Stimulated activated CD8-positive, alpha-beta memory T cell treated with anti-CD3 and anti-CD28 coated beads, Interleukin-4, amount 100 ng/mL, for 24 hours (primary cell): ENCODE measurements around the gene SLC16A6.
"Not testable (repeated sequence)": the region's sequence is repeated elsewhere in the genome, so short reads cannot be mapped to it uniquely, and the experiment has no call there.

Source experiments
- DNase-seq: peaks from one replicate; pipeline ENCODE4 v3.0.0-alpha.2; 2020; ENCODE audit warnings: low read depth

Gene SLC16A6

GRCh38 chr17:68247445-68248198 is 43.3 kb downstream of the SLC16A6 start, which contains the start of gene AMZ2:
TSS of gene AMZ2 (plus strand) at chr17:68248043. CDS start at chr17:68250188, 2,145 bp downstream.
- DNase-seq, result peak; percentile 97

- DNase-seq, result no peak
Measured at GRCh38 chr17:68246271-68247028, 44.5 kb downstream of the SLC16A6 start.

- no peak for DNase-seq
Measured at GRCh38 chr17:68239632-68240366, 51.1 kb downstream of the SLC16A6 start.

GRCh38 chr17:68238871-68239253 is 52.1 kb downstream of the SLC16A6 start:
- DNase-seq, result no peak

- DNase-seq, result no peak
Measured at GRCh38 chr17:68238164-68238870, 52.6 kb downstream of the SLC16A6 start.

GRCh38 chr17:68237369-68238163 is 53.4 kb downstream of the SLC16A6 start:
- DNase-seq, result not testable (repeated sequence)

- not testable (repeated sequence) for DNase-seq
Measured at GRCh38 chr17:68235336-68235791, 55.6 kb downstream of the SLC16A6 start.

GRCh38 chr17:68234726-68235335 is 56.1 kb downstream of the SLC16A6 start:
- not testable (repeated sequence) for DNase-seq

GRCh38 chr17:68232741-68233140 is 58.2 kb downstream of the SLC16A6 start:
- DNase-seq, result not testable (repeated sequence)

GRCh38 chr17:68231541-68231940 is 59.4 kb downstream of the SLC16A6 start:
- DNase-seq, result no peak

GRCh38 chr17:68231131-68231530 is 59.8 kb downstream of the SLC16A6 start:
- not testable (repeated sequence) for DNase-seq

- DNase-seq, result no peak
Measured at GRCh38 chr17:68229619-68230018, 61.3 kb downstream of the SLC16A6 start.

GRCh38 chr17:68228817-68229570 is 61.9 kb downstream of the SLC16A6 start:
- no peak for DNase-seq

GRCh38 chr17:68228039-68228680 is 62.8 kb downstream of the SLC16A6 start:
- not testable (repeated sequence) for DNase-seq

GRCh38 chr17:68225055-68225454 is 65.9 kb downstream of the SLC16A6 start:
- DNase-seq, result not testable (repeated sequence)

GRCh38 chr17:68222606-68223005 is 68.3 kb downstream of the SLC16A6 start:
- no peak for DNase-seq

- no peak for DNase-seq
Measured at GRCh38 chr17:68221786-68222185, 69.1 kb downstream of the SLC16A6 start.

- DNase-seq, result not testable (repeated sequence)
Measured at GRCh38 chr17:68220786-68221185, 70.1 kb downstream of the SLC16A6 start.

- DNase-seq, result not testable (repeated sequence)
Measured at GRCh38 chr17:68220186-68220585, 70.7 kb downstream of the SLC16A6 start.
